ENCODE data around the gene RAB25. TPM values are rescaled to one million over a fixed set of nuclear protein-coding genes. Genes with fewer than 3 reads are reported as not detected.
"Not testable (repeated sequence)": the region's sequence is repeated elsewhere in the genome, so short reads cannot be mapped to it uniquely, and the experiment has no call there.

The RAB25 gene
- not detected in 2 replicates for total RNA-seq

DNA sequence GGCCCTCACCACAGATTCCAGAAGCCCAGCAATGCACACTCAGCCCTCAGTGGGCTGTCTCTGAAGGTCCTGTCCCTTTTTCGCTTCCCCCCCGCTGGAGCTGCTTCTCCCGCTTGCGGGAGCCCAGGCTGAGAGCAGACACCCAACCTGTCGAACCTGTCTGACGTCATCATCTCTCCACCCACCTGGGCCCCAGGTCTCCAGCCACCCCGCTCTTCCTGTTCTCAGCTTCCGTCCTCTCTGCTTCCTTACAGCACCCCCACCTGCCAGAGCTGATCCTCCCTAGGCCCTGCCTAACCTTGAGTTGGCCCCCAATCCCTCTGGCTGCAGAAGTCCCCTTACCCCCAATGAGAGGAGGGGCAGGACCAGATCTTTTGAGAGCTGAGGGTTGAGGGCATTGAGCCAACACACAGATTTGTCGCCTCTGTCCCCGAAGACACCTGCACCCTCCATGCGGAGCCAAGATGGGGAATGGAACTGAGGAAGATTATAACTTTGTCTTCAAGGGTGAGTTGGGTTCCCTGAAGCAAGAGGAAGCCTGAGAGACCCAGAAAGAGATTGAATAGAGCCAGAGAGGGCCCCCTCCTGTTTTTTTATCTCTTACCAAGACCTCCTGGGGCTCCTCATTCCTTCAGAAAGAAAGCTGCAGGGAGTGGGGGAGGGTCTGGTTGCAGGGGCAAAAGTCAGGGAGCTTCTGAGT, at the start of gene RAB25:
RAB25 (plus strand) TSS at position 224 of the 700 bp plus-strand sequence; CDS start at position 465, 241 bp downstream.
- H3K36me3 Mint-ChIP-seq (ENCODE audit: low read depth): peaks cover 18% of the 10 kb centered on the region
- no peak within 1 kb of the TSS for H3K4me3 Mint-ChIP-seq
- H3K27me3 Mint-ChIP-seq: no peaks in the 10 kb centered on the region
- H3K4me1 Mint-ChIP-seq: peaks cover 11% of the 10 kb centered on the region
- H3K27ac Mint-ChIP-seq: no peak within 1 kb of the TSS
- H3K9me3 Mint-ChIP-seq: no peaks in the 10 kb centered on the region
- no peak for DNase-seq
- intact Hi-C loops (cut with micrococcal nuclease): no loop called here

DNA sequence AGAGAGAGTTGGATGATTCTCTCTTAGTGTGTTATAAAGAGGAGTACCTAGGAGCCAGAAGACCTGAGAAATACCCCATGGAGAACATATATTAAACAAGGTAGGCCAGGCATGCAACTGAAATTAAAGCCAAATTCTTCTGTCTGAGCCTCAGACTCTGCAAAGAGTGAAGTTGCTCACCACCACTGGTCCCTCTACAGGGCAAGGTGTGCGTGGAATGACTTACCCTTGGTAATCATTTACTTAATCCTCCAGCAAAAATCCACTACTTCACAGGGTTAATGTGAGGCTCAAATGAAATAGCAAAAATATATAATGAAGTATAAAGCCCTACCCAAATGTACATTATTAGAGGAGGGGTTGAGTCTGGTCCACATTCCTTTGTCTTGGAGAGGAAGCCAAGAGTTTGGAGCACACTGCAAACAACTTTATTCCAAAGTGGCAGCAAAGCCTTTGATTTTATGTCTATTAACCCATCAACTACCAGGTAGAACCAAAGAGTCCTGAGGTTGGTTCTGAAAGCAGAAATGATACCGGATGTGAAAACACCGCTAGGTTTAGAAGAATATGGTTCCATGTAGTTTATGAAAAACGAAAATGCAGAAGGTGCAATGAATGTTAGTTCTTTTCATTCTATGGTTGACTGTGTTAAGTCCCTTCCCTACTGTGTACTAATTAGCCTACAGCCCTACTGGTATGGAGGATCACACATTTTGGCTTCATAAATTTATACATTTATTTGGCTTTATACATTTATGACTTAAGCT, 48.7 kb upstream of the RAB25 start:
- Mint-ChIP-seq H3K4me1 (peaks cover 28% of the 10 kb centered on the region), H3K27me3 (no peaks in the 10 kb centered on the region), H3K27ac (no peak overlapping the region), H3K9me3 (no peaks in the 10 kb centered on the region), H3K4me3 (no peak overlapping the region), H3K36me3 (ENCODE audit: low read depth) (peaks cover 58% of the 10 kb centered on the region)
- intact Hi-C loops (cut with micrococcal nuclease): no loop called here
- no peak for DNase-seq

DNA sequence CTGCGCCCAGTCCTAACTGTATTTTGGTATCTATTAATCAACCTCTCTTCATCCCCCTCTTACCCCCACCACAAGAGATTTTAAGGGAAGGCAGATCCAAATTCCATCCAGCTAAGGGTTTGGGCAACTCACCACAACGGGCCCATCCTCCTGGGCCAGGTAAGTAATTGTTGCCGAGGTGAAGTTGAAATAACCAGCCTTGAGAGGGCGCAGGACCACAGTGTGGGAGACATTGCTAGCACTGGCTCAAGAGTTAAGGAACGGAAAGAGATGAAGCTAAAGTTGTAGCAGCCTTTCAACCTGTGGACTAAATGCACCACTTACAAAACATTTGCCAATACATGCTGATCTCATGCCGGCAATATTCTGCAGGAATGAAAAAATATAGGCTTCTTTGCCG, 46.1 kb upstream of the RAB25 start:
- peaks cover 31% of the 10 kb centered on the region for H3K4me1 Mint-ChIP-seq
- intact Hi-C loops (cut with micrococcal nuclease): no loop called here
- no peak overlapping the region for H3K27ac Mint-ChIP-seq
- no peaks in the 10 kb centered on the region for H3K27me3 Mint-ChIP-seq
- no peak for DNase-seq
- H3K4me3 Mint-ChIP-seq: no peak overlapping the region
- peaks cover 60% of the 10 kb centered on the region for H3K36me3 Mint-ChIP-seq (ENCODE audit: low read depth)
- H3K9me3 Mint-ChIP-seq: no peaks in the 10 kb centered on the region

DNA sequence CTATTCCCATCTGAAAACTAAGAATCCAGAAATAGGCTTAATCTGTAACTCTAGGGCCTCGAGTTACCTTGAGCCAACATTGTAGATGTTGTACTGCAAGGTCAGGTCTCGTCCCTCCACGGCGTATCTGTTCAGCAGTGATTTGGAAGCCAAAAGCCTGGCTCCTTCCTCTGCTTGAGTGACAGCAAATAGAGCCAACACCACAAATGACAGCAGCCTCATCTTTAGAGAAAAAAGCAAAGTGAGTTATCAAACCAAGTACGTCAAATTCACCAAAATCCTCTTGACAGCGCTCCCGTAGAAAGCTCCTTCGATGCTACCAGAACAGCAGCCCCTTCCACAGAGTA, 41.0 kb upstream of the RAB25 start:
- intact Hi-C loops (cut with micrococcal nuclease): loop anchor here (2.0 kb wide), 1 partner anchor 15 kb away; no protein-coding TSS in a partner anchor
- peak overlapping the region; percentile 92 for H3K4me3 Mint-ChIP-seq
- peaks cover under 1% of the 10 kb centered on the region for H3K27me3 Mint-ChIP-seq
- peaks cover 24% of the 10 kb centered on the region for H3K4me1 Mint-ChIP-seq
- peak overlapping the region; percentile 93 for H3K27ac Mint-ChIP-seq
- H3K36me3 Mint-ChIP-seq (ENCODE audit: low read depth): peaks cover 31% of the 10 kb centered on the region
- no peaks in the 10 kb centered on the region for H3K9me3 Mint-ChIP-seq
- DNase-seq: no peak

DNA sequence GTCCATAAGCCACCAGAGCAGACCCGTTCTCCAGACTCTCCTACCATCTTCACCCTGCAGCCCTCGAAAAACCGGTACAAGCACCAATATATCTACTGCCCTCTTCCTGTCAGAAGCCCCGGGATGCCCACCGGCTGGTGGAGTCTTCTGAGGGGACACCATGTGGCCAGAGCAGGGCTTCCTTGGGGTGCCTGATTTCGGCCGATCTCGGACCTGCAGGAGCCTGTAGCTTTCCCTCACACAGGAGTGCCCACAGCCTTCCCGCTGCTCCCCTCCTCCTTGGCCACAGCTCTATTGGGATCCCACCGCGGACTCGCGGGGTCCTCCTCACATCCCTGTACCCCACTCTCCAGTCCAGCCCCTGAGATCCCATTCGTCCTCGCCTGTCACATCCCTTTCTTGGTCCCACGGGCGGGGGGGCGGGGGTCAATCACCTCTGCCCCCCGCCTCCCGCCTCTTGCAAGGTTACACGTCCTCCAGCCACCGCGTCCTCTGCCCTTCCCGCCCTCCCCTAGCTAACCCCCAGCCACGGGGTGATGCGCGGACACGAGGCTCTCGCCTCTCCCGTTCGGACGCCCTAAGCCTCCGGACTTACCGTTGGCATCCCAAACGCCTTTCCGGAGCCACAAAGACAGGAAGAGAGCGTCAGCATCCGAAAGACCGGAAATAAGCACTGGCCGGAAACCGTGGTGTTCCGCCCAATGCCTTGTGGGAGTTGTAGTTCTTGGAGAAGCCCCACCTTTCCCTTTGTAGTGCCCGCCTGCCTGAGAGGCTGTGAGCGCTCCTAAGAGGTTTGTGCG, 40.5 kb upstream of the RAB25 start, which contains the start of gene SSR2:
SSR2 (minus strand) TSS at position 659 of the 800 bp plus-strand sequence. CDS start 784 bp downstream, outside the sequence.
- H3K9me3 Mint-ChIP-seq: no peaks in the 10 kb centered on the region
- H3K27me3 Mint-ChIP-seq: peaks cover 4% of the 10 kb centered on the region
- peak within 1 kb of the TSS; percentile 93 for H3K27ac Mint-ChIP-seq
- intact Hi-C loops (cut with micrococcal nuclease): loop anchor here (1.0 to 2.0 kb wide), 2 partner anchors 16 to 33 kb away; partner anchors contain the start of gene UBQLN4
- peak; percentile 97 for DNase-seq
- peaks cover 27% of the 10 kb centered on the region for H3K4me1 Mint-ChIP-seq
- peak within 1 kb of the TSS; percentile 92 for H3K4me3 Mint-ChIP-seq
- H3K36me3 Mint-ChIP-seq (ENCODE audit: low read depth): peaks cover 29% of the 10 kb centered on the region

DNA sequence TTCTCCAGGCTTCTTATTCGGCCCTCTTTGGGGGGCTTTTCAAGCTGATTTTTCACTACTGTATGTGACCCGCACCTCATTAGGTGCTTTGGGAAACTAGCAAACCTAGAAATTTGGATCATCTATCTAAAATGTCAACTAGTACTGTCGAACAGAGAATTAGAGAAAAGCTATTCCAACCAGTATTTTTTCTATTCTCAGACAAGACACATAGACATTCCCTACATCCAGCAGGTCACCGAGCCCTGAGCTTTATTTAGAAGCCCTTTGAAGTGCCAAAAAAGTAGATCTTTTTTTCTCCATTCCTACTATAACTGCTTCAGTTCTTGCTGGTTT, 39.9 kb upstream of the RAB25 start:
- Mint-ChIP-seq H3K9me3 (no peaks in the 10 kb centered on the region), H3K4me3 (peak overlapping the region; percentile 92), H3K36me3 (ENCODE audit: low read depth) (peaks cover 29% of the 10 kb centered on the region), H3K4me1 (peaks cover 30% of the 10 kb centered on the region), H3K27ac (peak overlapping the region; percentile 93), H3K27me3 (peaks cover 4% of the 10 kb centered on the region)
- DNase-seq: no peak
- intact Hi-C loops (cut with micrococcal nuclease): loop anchor here (1.0 to 2.0 kb wide), 2 partner anchors 16 to 32 kb away; partner anchors contain the start of gene UBQLN4

DNA sequence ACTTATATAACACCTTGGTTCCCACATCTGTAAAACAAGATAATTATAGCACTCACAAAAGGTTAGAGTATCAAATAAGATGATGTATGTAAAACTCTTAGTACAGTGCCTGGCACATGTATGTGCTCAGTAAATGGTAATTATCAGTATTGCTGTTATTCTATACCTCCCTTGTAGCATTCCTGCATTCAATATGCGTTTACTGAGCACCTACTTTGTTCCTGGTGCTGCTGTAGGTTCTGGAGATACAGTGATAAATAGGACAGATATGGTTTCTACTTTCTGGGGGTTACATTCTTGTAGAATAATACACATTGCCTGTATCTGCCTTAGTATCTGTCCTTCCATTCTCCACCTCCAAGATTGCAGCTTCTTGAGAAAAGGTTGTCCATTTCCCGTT, 39.0 kb upstream of the RAB25 start:
- no peak overlapping the region for H3K27ac Mint-ChIP-seq
- H3K4me3 Mint-ChIP-seq: no peak overlapping the region

DNA sequence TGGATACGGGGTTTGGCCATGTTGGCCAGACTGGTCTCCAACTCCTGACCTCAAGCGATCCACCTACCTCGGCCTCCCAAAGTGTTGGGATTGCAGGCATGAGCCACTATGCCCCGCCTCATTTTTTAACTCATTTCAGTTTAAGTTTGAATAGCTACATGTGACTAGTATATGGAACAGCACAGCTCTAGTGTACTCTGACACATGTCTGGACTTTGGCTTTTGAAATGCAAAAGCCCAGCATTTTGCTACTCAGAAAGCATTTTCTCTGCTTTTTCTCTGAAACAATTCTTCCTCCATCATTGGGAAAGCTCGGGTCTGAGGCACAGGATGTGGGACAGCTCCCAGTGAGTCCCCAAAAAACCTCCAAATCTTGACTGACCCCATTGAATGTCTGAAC, 36.2 kb upstream of the RAB25 start:
- peaks cover 17% of the 10 kb centered on the region for H3K4me1 Mint-ChIP-seq

More for the DNA sequence above, 39.0 kb upstream of the RAB25 start:
- Mint-ChIP-seq H3K9me3 (no peaks in the 10 kb centered on the region), H3K36me3 (ENCODE audit: low read depth) (peaks cover 24% of the 10 kb centered on the region), H3K27me3 (peaks cover 4% of the 10 kb centered on the region), H3K4me1 (peaks cover 29% of the 10 kb centered on the region)
- intact Hi-C loops (cut with micrococcal nuclease): loop anchor here (1.0 to 2.0 kb wide), 2 partner anchors 17 to 31 kb away; partner anchors contain the start of gene UBQLN4
- DNase-seq: no peak

DNA sequence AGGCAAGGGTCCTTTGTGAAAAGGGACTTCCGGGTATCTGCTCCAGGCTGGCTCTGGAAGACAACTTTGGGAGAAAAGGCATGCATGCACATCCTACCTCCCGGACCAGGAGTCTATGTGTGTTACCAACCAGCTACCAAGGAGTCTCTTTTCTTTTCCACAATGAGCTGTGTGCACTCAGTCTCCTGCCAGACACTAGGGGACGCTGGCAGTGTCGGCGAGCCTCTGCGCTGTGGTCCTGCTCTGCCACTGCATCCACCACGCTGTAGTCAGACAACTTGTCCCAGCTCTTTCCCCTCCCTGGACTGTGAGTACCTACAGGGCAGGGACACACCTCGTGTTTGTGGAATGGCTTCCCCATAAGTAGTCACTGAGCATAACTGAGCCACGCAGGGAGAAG, 35.1 kb upstream of the RAB25 start:
- Mint-ChIP-seq H3K4me1 (peaks cover 10% of the 10 kb centered on the region), H3K27ac (no peak overlapping the region), H3K27me3 (peaks cover 4% of the 10 kb centered on the region), H3K9me3 (no peaks in the 10 kb centered on the region), H3K4me3 (no peak overlapping the region), H3K36me3 (ENCODE audit: low read depth) (no peaks in the 10 kb centered on the region)
- peak; percentile 79 for DNase-seq
- intact Hi-C loops (cut with micrococcal nuclease): loop anchor here (1.0 kb wide), 1 partner anchor 40 kb away; no protein-coding TSS in a partner anchor

More for the DNA sequence above, 36.2 kb upstream of the RAB25 start:
- Mint-ChIP-seq H3K4me3 (no peak overlapping the region), H3K36me3 (ENCODE audit: low read depth) (peaks cover 7% of the 10 kb centered on the region), H3K27ac (no peak overlapping the region), H3K9me3 (no peaks in the 10 kb centered on the region), H3K27me3 (peaks cover 4% of the 10 kb centered on the region)
- intact Hi-C loops (cut with micrococcal nuclease): no loop called here
- no peak for DNase-seq

DNA sequence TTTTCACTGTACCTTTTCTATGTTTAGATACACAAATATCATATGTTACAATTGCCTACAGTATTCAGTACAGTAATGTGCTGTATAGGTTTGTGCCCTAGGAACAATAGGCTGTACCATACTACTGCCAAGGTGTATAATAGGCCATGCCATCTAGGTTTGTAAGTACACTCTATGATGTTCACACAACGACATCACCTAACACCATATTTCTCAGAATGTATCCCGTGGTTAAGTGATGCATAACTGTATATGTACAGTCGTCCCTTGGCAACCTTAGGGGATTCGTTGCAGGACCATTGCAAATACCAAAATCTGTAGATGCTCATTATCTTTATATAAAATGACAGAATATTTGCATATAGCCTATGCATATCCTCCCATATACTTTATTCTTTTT, 34.4 kb upstream of the RAB25 start:
- intact Hi-C loops (cut with micrococcal nuclease): loop anchor here (1.0 kb wide), 1 partner anchor 40 kb away; no protein-coding TSS in a partner anchor
- peaks cover 4% of the 10 kb centered on the region for H3K27me3 Mint-ChIP-seq

DNA sequence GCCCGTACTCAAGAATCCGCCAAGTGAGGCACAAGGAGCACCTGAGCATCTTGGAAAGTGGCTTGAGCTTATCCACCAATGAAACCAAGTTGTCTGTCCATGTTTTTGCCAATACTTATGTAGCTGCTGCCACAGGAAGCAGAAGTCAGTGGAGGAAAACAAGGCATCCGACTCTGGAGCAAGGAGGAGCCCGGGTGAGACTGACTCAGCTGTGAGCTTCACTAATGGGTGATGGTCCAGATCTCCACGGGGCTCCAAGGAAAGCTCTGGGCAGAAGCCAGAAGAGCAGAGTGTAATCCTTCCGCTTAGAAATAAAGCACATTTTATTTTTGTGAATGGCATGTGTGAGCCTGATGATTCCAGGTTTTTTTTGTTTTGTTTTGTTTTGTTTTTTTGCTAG, 27.9 kb upstream of the RAB25 start:
- intact Hi-C loops (cut with micrococcal nuclease): no loop called here
- Mint-ChIP-seq H3K36me3 (ENCODE audit: low read depth) (peaks cover 7% of the 10 kb centered on the region), H3K27ac (no peak overlapping the region), H3K27me3 (no peaks in the 10 kb centered on the region), H3K4me3 (no peak overlapping the region), H3K4me1 (peaks cover 3% of the 10 kb centered on the region), H3K9me3 (no peaks in the 10 kb centered on the region)
- no peak for DNase-seq

More for the DNA sequence above, 34.4 kb upstream of the RAB25 start:
- no peak for DNase-seq
- Mint-ChIP-seq H3K27ac (no peak overlapping the region), H3K36me3 (ENCODE audit: low read depth) (no peaks in the 10 kb centered on the region), H3K4me1 (peaks cover 8% of the 10 kb centered on the region), H3K4me3 (no peak overlapping the region), H3K9me3 (no peaks in the 10 kb centered on the region)

DNA sequence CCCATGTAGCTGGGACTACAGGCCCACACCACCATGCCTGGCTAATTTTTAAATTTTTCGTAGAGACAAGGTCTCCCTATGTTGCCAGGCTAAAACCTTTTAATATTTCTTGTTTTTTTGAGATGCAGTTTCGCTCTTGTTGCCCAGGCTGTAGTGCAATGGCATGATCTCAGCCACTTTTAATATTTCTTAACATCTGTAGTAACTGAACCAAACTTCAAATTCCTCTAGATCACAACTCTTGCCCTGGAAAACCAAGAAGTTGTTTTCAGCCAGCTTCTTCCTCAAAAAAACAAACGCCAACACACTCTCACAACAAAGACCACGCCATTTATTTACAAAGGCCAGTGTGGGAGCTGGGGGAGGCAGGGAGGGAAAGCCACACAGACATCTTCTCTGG, 26.0 kb upstream of the RAB25 start:
- H3K4me3 Mint-ChIP-seq; H3K27me3 Mint-ChIP-seq; H3K36me3 Mint-ChIP-seq (ENCODE audit: low read depth); H3K9me3 Mint-ChIP-seq; H3K4me1 Mint-ChIP-seq; H3K27ac Mint-ChIP-seq; intact Hi-C loops (cut with micrococcal nuclease); DNase-seq: not testable (repeated sequence)

DNA sequence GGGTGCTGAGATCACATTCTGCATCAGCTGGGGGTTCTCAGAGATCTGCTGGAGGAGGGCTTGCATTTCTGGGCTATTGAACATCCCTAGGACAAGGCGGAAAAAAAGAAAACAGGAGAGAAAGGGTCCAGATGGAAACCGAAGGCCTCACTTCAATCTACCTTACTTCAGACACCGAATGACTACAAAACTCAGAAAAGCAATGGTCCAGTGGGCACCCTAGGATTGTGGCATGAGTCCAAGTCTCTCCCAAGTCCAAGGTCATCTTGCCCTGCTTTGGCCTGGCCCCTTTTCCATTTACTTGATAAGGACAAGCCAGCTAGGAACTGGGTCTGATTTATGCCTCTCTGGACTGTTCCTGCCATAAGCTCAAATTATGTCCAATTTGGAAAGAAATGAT, 18.1 kb upstream of the RAB25 start:
- Mint-ChIP-seq H3K4me1 (peaks cover 11% of the 10 kb centered on the region), H3K27me3 (no peaks in the 10 kb centered on the region), H3K9me3 (no peaks in the 10 kb centered on the region), H3K36me3 (ENCODE audit: low read depth) (peaks cover 27% of the 10 kb centered on the region), H3K4me3 (no peak overlapping the region), H3K27ac (no peak overlapping the region)
- intact Hi-C loops (cut with micrococcal nuclease): no loop called here
- no peak for DNase-seq

All from activated CD4-positive, alpha-beta T cell treated with anti-CD3 and anti-CD28 coated beads, Interleukin-2, amount 10 ng/mL, durations not matched to agents 24 days and 14 days (primary cell).